CD4-positive, alpha-beta T cell (primary cell): ENCODE data around the gene BICDL1. TPM values are rescaled to one million over a fixed set of nuclear protein-coding genes. Genes with fewer than 3 reads are reported as not detected.
"Not testable (repeated sequence)": the region's sequence is repeated elsewhere in the genome, so short reads cannot be mapped to it uniquely, and the experiment has no call there.

Experiments used
- ATAC-seq: fragments of 200-7000 bp; cut with Tn5 transposase; one replicate; pipeline ENCODE4 v1.10.0; 2022; ENCODE audit warnings: mild to moderate bottlenecking; ENCODE audit not compliant: poor library complexity
- CTCF ChIA-PET: fragments of 350-600 bp; sonication (Branson Sonifier 250); formaldehyde crosslinking; loops from one replicate; lab custom pipeline; 2021; ENCODE audit warnings: antibody characterized with exemption, inconsistent platforms; lab: Charles Lee
- POLR2A ChIA-PET: fragments of 350-600 bp; sonication (Branson Sonifier 250); formaldehyde crosslinking; loops from one replicate; lab custom pipeline; 2021; ENCODE audit warnings: antibody characterized with exemption, inconsistent platforms; lab: Charles Lee
- DNase-seq, 14 experiments: peaks; one replicate each; pipeline ENCODE4 v3.0.0-alpha.2; 2013 to 2020; ENCODE audit warnings: mixed read lengths in 2 of 14
- H3K27ac ChIP-seq, 2 donors: one replicate each; pipeline versions ENCODE4 v1.5.1 to v1.7.0; 2013; ENCODE audit warnings: low read length in 2 of 2, low read depth in 1 of 2, mild to moderate bottlenecking in 1 of 2
- H3K27me3 ChIP-seq, 2 experiments: 1 replicate in 1 of 2; 2 replicates in 1 of 2; pipeline versions ENCODE4 v1.6.1 to v1.7.0; 2013; ENCODE audit warnings: low read length in 2 of 2, control low read depth in 1 of 2, mild to moderate bottlenecking in 1 of 2, moderate library complexity in 1 of 2; ENCODE audit not compliant: insufficient read depth in 2 of 2, control insufficient read depth in 1 of 2
- H3K36me3 ChIP-seq: one replicate; pipeline ENCODE4 v1.6.1; 2013; ENCODE audit warnings: low read length, control low read depth; ENCODE audit not compliant: insufficient read depth
- H3K4me1 ChIP-seq: one replicate; pipeline ENCODE4 v1.6.1; 2013; ENCODE audit warnings: low read length, control low read depth; ENCODE audit not compliant: insufficient read depth
- H3K4me3 ChIP-seq: one replicate; pipeline ENCODE4 v1.5.1; 2013; ENCODE audit warnings: mild to moderate bottlenecking, low read length, moderate library complexity
- H3K9me3 ChIP-seq, 2 experiments: 1 replicate in 1 of 2; 2 replicates in 1 of 2; pipeline versions ENCODE4 v1.6.1 to v1.7.0; 2013; ENCODE audit warnings: low read length in 2 of 2, mild to moderate bottlenecking in 2 of 2, control low read depth in 1 of 2, moderate library complexity in 1 of 2; ENCODE audit not compliant: control insufficient read depth in 1 of 2, insufficient read depth in 1 of 2
- H3K27ac Mint-ChIP-seq: one replicate; pipeline ENCODE4 v1.8.0; 2020; ENCODE audit warnings: mixed read lengths
- H3K27me3 Mint-ChIP-seq: one replicate; pipeline ENCODE4 v1.8.0; 2021; ENCODE audit warnings: mixed read lengths
- H3K36me3 Mint-ChIP-seq: one replicate; pipeline ENCODE4 v1.8.0; 2021; ENCODE audit warnings: low read depth, mixed read lengths
- H3K4me1 Mint-ChIP-seq: one replicate; pipeline ENCODE4 v1.8.0; 2021; ENCODE audit warnings: low read depth, mixed read lengths
- H3K4me3 Mint-ChIP-seq: one replicate; pipeline ENCODE4 v1.8.0; 2020; ENCODE audit warnings: mild to moderate bottlenecking, mixed read lengths
- H3K9me3 Mint-ChIP-seq: one replicate; pipeline ENCODE4 v1.8.0; 2020; ENCODE audit warnings: mixed read lengths
- intact Hi-C, 2 experiments: fragments of 100-400 bp; cut with DNase I in 1 of 2; cut with micrococcal nuclease in 1 of 2; formaldehyde crosslinking; loops; one replicate each; pipeline versions ENCODE4 v1.15.1 to v1.9.0; 2023 to 2025; cut with DNase I, micrococcal nuclease
- total RNA-seq, 174 experiments: library from RNA in 2 of 174; stranded (reverse) in 2 of 174; gene quantifications; one replicate each; pipeline ENCODE4 v1.2.3 and lab custom pipeline; 2021 to 2026
- TF ChIP-seq, protein P1 (sequence below): fragments of 200-600 bp; IDR thresholded peaks from one replicate; pipeline ENCODE4 v1.8.0; 2022; ENCODE audit warnings: antibody characterized with exemption, mild to moderate bottlenecking

The BICDL1 gene
- total RNA-seq, 2 experiments from 2014 or later = 143 to 146 TPM

DNA sequence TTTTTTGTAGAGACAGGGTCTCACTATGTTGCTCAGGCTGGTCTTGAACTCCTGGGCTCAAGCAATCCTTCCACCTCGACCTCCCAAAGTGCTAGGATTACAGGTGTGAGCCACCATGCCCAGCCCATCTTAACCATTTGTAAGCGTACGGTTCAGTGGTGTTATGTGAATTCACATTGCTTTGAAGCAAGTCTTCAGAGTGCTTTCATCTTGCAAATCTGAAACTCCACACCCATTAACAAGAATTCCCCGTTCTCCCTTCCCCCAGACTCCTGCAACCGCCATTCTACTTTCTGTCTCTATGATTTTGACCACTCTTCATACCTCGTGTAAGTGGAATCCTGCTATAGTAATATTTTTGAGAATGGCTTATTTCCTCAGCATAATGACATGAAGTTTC is 24.9 kb upstream of the BICDL1 start:
- TF ChIP-seq, protein P1, sequence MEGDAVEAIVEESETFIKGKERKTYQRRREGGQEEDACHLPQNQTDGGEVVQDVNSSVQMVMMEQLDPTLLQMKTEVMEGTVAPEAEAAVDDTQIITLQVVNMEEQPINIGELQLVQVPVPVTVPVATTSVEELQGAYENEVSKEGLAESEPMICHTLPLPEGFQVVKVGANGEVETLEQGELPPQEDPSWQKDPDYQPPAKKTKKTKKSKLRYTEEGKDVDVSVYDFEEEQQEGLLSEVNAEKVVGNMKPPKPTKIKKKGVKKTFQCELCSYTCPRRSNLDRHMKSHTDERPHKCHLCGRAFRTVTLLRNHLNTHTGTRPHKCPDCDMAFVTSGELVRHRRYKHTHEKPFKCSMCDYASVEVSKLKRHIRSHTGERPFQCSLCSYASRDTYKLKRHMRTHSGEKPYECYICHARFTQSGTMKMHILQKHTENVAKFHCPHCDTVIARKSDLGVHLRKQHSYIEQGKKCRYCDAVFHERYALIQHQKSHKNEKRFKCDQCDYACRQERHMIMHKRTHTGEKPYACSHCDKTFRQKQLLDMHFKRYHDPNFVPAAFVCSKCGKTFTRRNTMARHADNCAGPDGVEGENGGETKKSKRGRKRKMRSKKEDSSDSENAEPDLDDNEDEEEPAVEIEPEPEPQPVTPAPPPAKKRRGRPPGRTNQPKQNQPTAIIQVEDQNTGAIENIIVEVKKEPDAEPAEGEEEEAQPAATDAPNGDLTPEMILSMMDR = no peak
- CTCF ChIA-PET = interaction anchor here (1.0 kb wide), 1 partner anchor 42 kb away, joined by 3 read pairs; no protein-coding TSS in a partner anchor
- Histone ChIP-seq H3K9me3 (no peaks in the 10 kb centered on the region), H3K4me1 (no peaks in the 10 kb centered on the region), H3K27me3 (no peaks in the 10 kb centered on the region), H3K36me3 (no peaks in the 10 kb centered on the region), H3K27ac (no peak overlapping the region), H3K4me3 (no peak overlapping the region)
- Mint-ChIP-seq H3K9me3 (no peaks in the 10 kb centered on the region), H3K27ac (no peak overlapping the region), H3K4me3 (no peak overlapping the region), H3K4me1 (no peaks in the 10 kb centered on the region), H3K27me3 (no peaks in the 10 kb centered on the region), H3K36me3 (no peaks in the 10 kb centered on the region)
- ATAC-seq = no peak
- intact Hi-C loops = no loop called here
- POLR2A ChIA-PET = no interaction called here
- DNase-seq = no peak

DNA sequence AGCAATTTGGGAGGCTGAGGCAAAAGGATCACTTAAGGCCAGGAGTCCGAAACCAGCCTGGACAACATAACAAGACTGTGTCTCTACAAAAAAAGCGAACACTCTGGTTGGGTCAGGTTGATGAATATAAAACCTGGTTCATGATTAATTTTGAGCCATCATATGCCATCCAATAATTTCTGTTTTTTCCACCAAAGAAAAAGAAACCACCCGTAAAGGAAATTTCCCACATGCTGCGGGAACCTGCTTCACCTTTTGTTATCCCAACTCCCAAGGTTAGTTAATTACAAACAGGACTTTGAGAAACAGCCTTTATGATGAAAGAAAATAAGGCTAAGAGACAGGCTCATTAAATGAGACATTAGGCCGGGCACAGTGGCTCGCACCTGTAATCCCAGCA is 24.1 kb upstream of the BICDL1 start:
- Histone ChIP-seq H3K4me3 (no peak overlapping the region), H3K27me3 (no peaks in the 10 kb centered on the region), H3K36me3 (no peaks in the 10 kb centered on the region), H3K9me3 (no peaks in the 10 kb centered on the region), H3K27ac (no peak overlapping the region), H3K4me1 (no peaks in the 10 kb centered on the region)
- Mint-ChIP-seq H3K27me3 (no peaks in the 10 kb centered on the region), H3K9me3 (no peaks in the 10 kb centered on the region), H3K27ac (no peak overlapping the region), H3K36me3 (no peaks in the 10 kb centered on the region), H3K4me1 (no peaks in the 10 kb centered on the region), H3K4me3 (no peak overlapping the region)
- TF ChIP-seq, protein P1 = no peak
- ATAC-seq (no peak), DNase-seq (no peak)
- POLR2A ChIA-PET = no interaction called here
- CTCF ChIA-PET = no interaction called here
- intact Hi-C loops = no loop called here

DNA sequence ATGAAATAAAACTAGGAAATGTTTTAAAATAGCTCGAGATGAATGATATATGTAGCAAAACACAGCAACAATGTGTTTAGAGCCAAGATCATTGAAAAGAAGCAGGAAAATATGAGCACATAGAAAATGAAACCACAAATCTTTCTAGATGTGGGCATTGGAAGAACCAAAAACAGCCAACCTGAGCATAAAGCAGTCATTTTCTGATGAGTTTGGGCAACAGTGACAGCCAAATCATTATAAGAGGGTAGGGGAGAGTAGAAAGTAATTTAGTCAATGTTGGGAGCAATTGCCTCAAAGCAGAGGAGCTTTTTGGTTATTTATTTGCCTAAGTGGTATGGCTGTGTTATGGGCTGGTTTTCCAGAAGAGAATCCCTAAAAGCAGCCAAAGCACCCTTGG is 8.8 kb upstream of the BICDL1 start:
- H3K27me3 Mint-ChIP-seq = no peaks in the 10 kb centered on the region
- intact Hi-C loops = loop anchor here in 1 of 2 experiments (5.0 to 10.0 kb wide), 2 partner anchors 43 to 215 kb away; partner anchors contain the start of gene GCN1
- peaks cover 5% of the 10 kb centered on the region for H3K4me1 Mint-ChIP-seq
- H3K9me3 Mint-ChIP-seq = no peaks in the 10 kb centered on the region
- H3K27ac Mint-ChIP-seq = no peak overlapping the region
- Histone ChIP-seq H3K9me3 (no peaks in the 10 kb centered on the region), H3K4me1 (no peaks in the 10 kb centered on the region), H3K4me3 (no peak overlapping the region), H3K36me3 (no peaks in the 10 kb centered on the region), H3K27ac (no peak overlapping the region), H3K27me3 (no peaks in the 10 kb centered on the region)
- DNase-seq (no peak), ATAC-seq (no peak)
- H3K36me3 Mint-ChIP-seq = no peaks in the 10 kb centered on the region
- POLR2A ChIA-PET = no interaction called here
- H3K4me3 Mint-ChIP-seq = no peak overlapping the region
- CTCF ChIA-PET = interaction anchor here (0.9 to 1.0 kb wide), 2 partner anchors 8 to 18 kb away, joined by 3 to 4 read pairs; partner anchors contain the start of gene BICDL1
- TF ChIP-seq, protein P1 = no peak

DNA sequence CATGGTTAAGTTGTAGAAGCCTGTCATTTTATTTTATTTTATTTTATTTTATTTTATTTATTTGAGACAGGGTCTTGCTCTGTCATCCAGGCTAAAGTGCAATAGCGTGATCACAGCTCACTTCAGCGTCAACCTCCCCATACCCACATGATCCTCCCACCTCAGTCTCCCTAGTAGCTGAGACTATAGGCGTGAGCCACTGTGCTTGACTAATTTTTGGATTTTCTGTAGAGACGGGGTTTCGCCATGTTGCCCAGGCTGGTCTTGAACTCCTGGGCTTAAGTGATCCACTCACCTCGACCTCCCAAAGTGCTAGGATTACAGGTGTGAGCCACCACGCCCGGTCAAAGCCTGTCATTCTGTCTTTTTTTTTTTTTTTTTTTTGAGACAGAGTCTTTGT is 8.3 kb upstream of the BICDL1 start:
- CTCF ChIA-PET = interaction anchor here (0.6 to 1.0 kb wide), 3 partner anchors 8 to 106 kb away, joined by 3 to 4 read pairs (median 3); partner anchors contain the start of gene BICDL1
- H3K27me3 Mint-ChIP-seq, DNase-seq, H3K36me3 ChIP-seq, H3K9me3 Mint-ChIP-seq, ATAC-seq, H3K4me3 ChIP-seq, H3K27ac Mint-ChIP-seq, H3K4me3 Mint-ChIP-seq, H3K9me3 ChIP-seq, H3K4me1 ChIP-seq, H3K4me1 Mint-ChIP-seq, H3K27me3 ChIP-seq, POLR2A ChIA-PET, H3K36me3 Mint-ChIP-seq, H3K27ac ChIP-seq: not testable (repeated sequence)
- intact Hi-C loops = loop anchor here in 1 of 2 experiments (5.0 to 10.0 kb wide), 2 partner anchors 43 to 214 kb away; partner anchors contain the start of gene GCN1
